IMR-90 (cell line): ENCODE results near the gene BET1L. TPM values are rescaled to one million over a fixed set of nuclear protein-coding genes. Genes with fewer than 3 reads are reported as not detected.

Source experiments
- ATAC-seq: fragments of 200-7000 bp; cut with Tn5 transposase; 2 replicates; pipeline ENCODE4 v1.9.1; 2020; ENCODE audit warnings: low read depth, mild to moderate bottlenecking, moderate library complexity
- BruUV-seq: library from RNA; stranded (reverse); fragments of 400-500 nt; replicated peaks from 2 replicates; lab custom pipeline; 2021; lab: Mats Ljungman, UMichigan
- CTCF ChIA-PET: fragments of 300-600 bp; formaldehyde crosslinking; extraction: SDS; loops from one replicate; lab custom pipeline; 2021; ENCODE audit warnings: antibody characterized with exemption; lab: Yijun Ruan, JAX
- POLR2A ChIA-PET: fragments of 300-600 bp; sonication (Branson Sonifier 250); formaldehyde crosslinking; loops from one replicate; lab custom pipeline; 2022; ENCODE audit warnings: antibody characterized with exemption; ENCODE audit not compliant: unreplicated experiment; lab: Charles Lee
- DNase-seq: peaks from one replicate; pipeline ENCODE4 v3.0.0; 2013
- H2AFZ ChIP-seq: replicated peaks from 2 replicates; pipeline ENCODE3; 2013; ENCODE audit warnings: low read length, mild to moderate bottlenecking; ENCODE audit not compliant: poor library complexity
- H2AK5ac ChIP-seq: 2 replicates; pipeline ENCODE4 v1.6.1; 2013; ENCODE audit warnings: low read depth, low read length, inconsistent platforms
- H2AK9ac ChIP-seq: replicated peaks from 2 replicates; pipeline ENCODE3; 2013; ENCODE audit warnings: mild to moderate bottlenecking, low read depth, low read length, moderate library complexity; ENCODE audit not compliant: poor library complexity
- H2BK120ac ChIP-seq: 2 replicates; pipeline ENCODE4 v1.6.1; 2013; ENCODE audit warnings: low read depth, low read length, inconsistent platforms
- H2BK15ac ChIP-seq: 3 replicates; pipeline ENCODE4 v1.6.1; 2013; ENCODE audit warnings: low read depth, low read length, inconsistent platforms
- H2BK20ac ChIP-seq: 2 replicates; pipeline ENCODE4 v1.6.1; 2013; ENCODE audit warnings: low read depth, mild to moderate bottlenecking, inconsistent platforms, low read length, moderate library complexity
- H2BK5ac ChIP-seq: 2 replicates; pipeline ENCODE4 v1.6.1; 2013; ENCODE audit warnings: mild to moderate bottlenecking, low read depth, low read length, inconsistent platforms; ENCODE audit not compliant: poor library complexity, severe bottlenecking
- H3K14ac ChIP-seq: replicated peaks from 2 replicates; pipeline ENCODE4 v1.6.1; 2013; ENCODE audit warnings: low read depth, low read length, inconsistent platforms
- H3K18ac ChIP-seq: 2 replicates; pipeline ENCODE4 v1.6.1; 2013; ENCODE audit warnings: low read depth, low read length, control low read depth
- H3K23ac ChIP-seq: 2 replicates; pipeline ENCODE4 v1.6.1; 2013; ENCODE audit warnings: low read depth, low read length, inconsistent platforms
- H3K27ac ChIP-seq: 2 replicates; pipeline ENCODE4 v1.5.1; 2013; ENCODE audit warnings: mild to moderate bottlenecking, control low read depth, low read length; ENCODE audit not compliant: insufficient read depth
- H3K27me3 ChIP-seq: 2 replicates; pipeline ENCODE4 v1.6.1; 2013; ENCODE audit warnings: low read length; ENCODE audit not compliant: control insufficient read depth, insufficient read depth
- H3K36me3 ChIP-seq: 2 replicates; pipeline ENCODE4 v1.6.1; 2013; ENCODE audit warnings: low read length, mixed read lengths; ENCODE audit not compliant: control insufficient read depth, insufficient read depth
- H3K4ac ChIP-seq: 2 replicates; pipeline ENCODE4 v1.6.1; 2013; ENCODE audit warnings: low read depth, low read length, inconsistent platforms
- H3K4me1 ChIP-seq: 2 replicates; pipeline ENCODE4 v1.6.1; 2013; ENCODE audit warnings: low read length, mixed read lengths; ENCODE audit not compliant: control insufficient read depth, insufficient read depth
- H3K4me2 ChIP-seq: 2 replicates; pipeline ENCODE4 v1.6.1; 2013; ENCODE audit warnings: low read depth, mild to moderate bottlenecking, control low read depth, low read length, moderate library complexity
- H3K4me3 ChIP-seq: 2 replicates; pipeline ENCODE4 v1.5.1; 2013; ENCODE audit warnings: low read depth, mild to moderate bottlenecking, control low read depth, low read length, moderate library complexity; ENCODE audit not compliant: insufficient read depth
- H3K56ac ChIP-seq: 2 replicates; pipeline ENCODE4 v1.6.1; 2013; ENCODE audit warnings: low read length, inconsistent platforms; ENCODE audit not compliant: insufficient read depth; ENCODE audit errors: extremely low read depth
- H3K79me1 ChIP-seq, 2 experiments: 2 replicates each; pipeline ENCODE4 v1.6.1; 2013; ENCODE audit warnings: low read length in 2 of 2, inconsistent platforms in 1 of 2, low read depth in 1 of 2
- H3K9ac ChIP-seq: 2 replicates; pipeline ENCODE4 v1.6.1; 2013; ENCODE audit warnings: low read depth, low read length, control low read depth
- H3K9me1 ChIP-seq: 2 replicates; pipeline ENCODE4 v1.6.1; 2013; ENCODE audit warnings: low read length, inconsistent platforms; ENCODE audit not compliant: insufficient read depth
- H3K9me3 ChIP-seq: 2 replicates; pipeline ENCODE4 v1.6.1; 2013; ENCODE audit warnings: low read length; ENCODE audit not compliant: control insufficient read depth, insufficient read depth
- H4K20me1 ChIP-seq: 2 replicates; pipeline ENCODE4 v1.6.1; 2013; ENCODE audit warnings: low read length, inconsistent platforms; ENCODE audit not compliant: insufficient read depth
- H4K5ac ChIP-seq: 2 replicates; pipeline ENCODE4 v1.6.1; 2013; ENCODE audit warnings: mild to moderate bottlenecking, low read depth, low read length, control low read depth
- H4K8ac ChIP-seq, 2 experiments: 2 replicates each; pipeline ENCODE4 v1.6.1; 2013; ENCODE audit warnings: low read depth in 2 of 2, low read length in 2 of 2, control low read depth in 1 of 2, inconsistent platforms in 1 of 2
- H4K91ac ChIP-seq: 2 replicates; pipeline ENCODE4 v1.6.1; 2013; ENCODE audit warnings: low read depth, low read length, inconsistent platforms; ENCODE audit not compliant: insufficient read depth
- BHLHE40 ChIP-seq: fragments of 150-350 bp; IDR thresholded peaks from 2 replicates; pipeline ENCODE4 v1.6.1; 2016; ENCODE audit warnings: mild to moderate bottlenecking, low read depth, low read length
- CTCF ChIP-seq: conservative IDR thresholded peaks from 2 replicates; pipeline ENCODE4 v1.5.1; 2012; ENCODE audit warnings: mild to moderate bottlenecking, low read depth, low read length, improper control_type of control experiment
- RFX5 ChIP-seq: IDR thresholded peaks from 2 replicates; pipeline ENCODE4 v1.8.0; 2012; ENCODE audit warnings: low read depth, mild to moderate bottlenecking, low read length, moderate library complexity
- SMC3 ChIP-seq: fragments of 150-350 bp; IDR thresholded peaks from 2 replicates; pipeline ENCODE4 v1.6.1; 2016; ENCODE audit warnings: low read depth, mild to moderate bottlenecking, antibody characterized with exemption, low read length, moderate library complexity
- USF2 ChIP-seq: fragments of 150-350 bp; IDR thresholded peaks from 2 replicates; pipeline ENCODE4 v1.6.1; 2017; ENCODE audit warnings: mild to moderate bottlenecking, antibody characterized with exemption, low read length, low read depth
- WGBS, 2 experiments: methylation state at CpG; one replicate each; pipeline versions ENCODE4 v1.1.5 to v1.1.7; 2013; ENCODE audit warnings: missing lambda C conversion rate in 2 of 2; ENCODE audit not compliant: insufficient read length in 1 of 2; ENCODE audit errors: extremely low coverage in 2 of 2; 5-methylcytosine and 5-hydroxymethylcytosine counted together
- dilution Hi-C: fragments of 300-500 bp; cut with HindIII; formaldehyde crosslinking; loops from one replicate; pipeline ENCODE4 v1.14.3; 2018; ENCODE audit warnings: low sequenced_read_pairs; ENCODE audit not compliant: unreplicated experiment
- in situ Hi-C: fragments of 300-500 bp; cut with MboI; formaldehyde crosslinking; loops from 3 replicates; pipeline ENCODE4 v1.14.3; 2019; ENCODE audit warnings: low sequenced_read_pairs, inconsistent platforms, mixed read lengths
- intact Hi-C: fragments of 100-400 bp; cut with micrococcal nuclease; formaldehyde crosslinking; loops from 2 replicates; pipeline ENCODE4 v1.10.0; 2022
- polyA plus RNA-seq, 3 experiments: library from polyadenylated mRNA; depleted of rRNA; stranded (reverse); fragments of >200 nt; gene quantifications; 2 replicates each; pipeline ENCODE4 v1.2.3, GENCODE V29; 2012; ENCODE audit warnings: low replicate concordance in 1 of 3
- total RNA-seq: library from RNA; depleted of rRNA; stranded (reverse); fragments of >200 nt; gene quantifications from 2 replicates; pipeline ENCODE4 v1.2.3, GENCODE V29; 2012

Gene BET1L
- total and polyA plus RNA-seq, 2 of the 4 experiments (the other 2 are of a cell fraction): 10.8 to 90.7 TPM

- no peak overlapping the region for H4K5ac ChIP-seq
- H3K14ac ChIP-seq: no peak overlapping the region
- no peak overlapping the region for H2AK5ac ChIP-seq
- no peak overlapping the region for H2BK20ac ChIP-seq
- no TSS peak for BruUV-seq
- no peak overlapping the region for H2BK5ac ChIP-seq
- no peak overlapping the region for H2AFZ ChIP-seq
- H3K4me2 ChIP-seq: no peak overlapping the region
- H3K9me1 ChIP-seq: peaks cover 19% of the 10 kb centered on the region
- dilution Hi-C loops (no loop called here), intact Hi-C loops (no loop called here), in situ Hi-C loops (no loop called here)
- ChIA-PET POLR2A (no interaction called here), CTCF (no interaction called here)
- H3K56ac ChIP-seq: no peak overlapping the region
- no peak for DNase-seq
- H3K23ac ChIP-seq: no peak overlapping the region
- H2BK15ac ChIP-seq: no peak overlapping the region
- H3K4me1 ChIP-seq: peaks cover 23% of the 10 kb centered on the region
- no peak overlapping the region for H4K8ac ChIP-seq
- no peak for ATAC-seq
- H3K36me3 ChIP-seq: peaks cover 64% of the 10 kb centered on the region
- no peak overlapping the region for H4K91ac ChIP-seq
- no peak overlapping the region for H3K9ac ChIP-seq
- no peak overlapping the region for H3K18ac ChIP-seq
- H3K79me1 ChIP-seq: peaks cover 30 to 66% of the 10 kb centered on the region in 2 experiments
- no peak overlapping the region for H3K4me3 ChIP-seq
- 90% methylated on average over 3 of the region's 4 CpGs; no CpG with 5 or more reads in 1 of the 2 experiments for WGBS, 2 experiments
- H3K27ac ChIP-seq: no peak overlapping the region
- H2BK120ac ChIP-seq: no peak overlapping the region
- TF ChIP-seq CTCF (no peak), SMC3 (no peak), RFX5 (no peak), USF2 (no peak), BHLHE40 (no peak)
- no peak overlapping the region for H2AK9ac ChIP-seq
- H3K4ac ChIP-seq: no peak overlapping the region
- no peaks in the 10 kb centered on the region for H3K9me3 ChIP-seq
- H3K27me3 ChIP-seq: no peaks in the 10 kb centered on the region
- peaks cover 56% of the 10 kb centered on the region for H4K20me1 ChIP-seq
Observed at GRCh38 chr11:213111-213510, 5.9 kb upstream of the BET1L start.
